ENCODE data around the gene PTH1R.

Gene PTH1R

GRCh38 chr3:46865031-46865507 is 12.5 kb upstream of the PTH1R start:
- DNase-seq: no peak

GRCh38 chr3:46865546-46865945 is 12.0 kb upstream of the PTH1R start:
- DNase-seq: no peak

GRCh38 chr3:46866032-46866595 is 11.4 kb upstream of the PTH1R start:
- DNase-seq: no peak

- DNase-seq: no peak
These were observed 10.6 kb upstream of the PTH1R start for GRCh38 chr3:46866720-46867549.

- no peak for DNase-seq
These were observed 10.0 kb upstream of the PTH1R start for GRCh38 chr3:46867550-46867898.

DNA sequence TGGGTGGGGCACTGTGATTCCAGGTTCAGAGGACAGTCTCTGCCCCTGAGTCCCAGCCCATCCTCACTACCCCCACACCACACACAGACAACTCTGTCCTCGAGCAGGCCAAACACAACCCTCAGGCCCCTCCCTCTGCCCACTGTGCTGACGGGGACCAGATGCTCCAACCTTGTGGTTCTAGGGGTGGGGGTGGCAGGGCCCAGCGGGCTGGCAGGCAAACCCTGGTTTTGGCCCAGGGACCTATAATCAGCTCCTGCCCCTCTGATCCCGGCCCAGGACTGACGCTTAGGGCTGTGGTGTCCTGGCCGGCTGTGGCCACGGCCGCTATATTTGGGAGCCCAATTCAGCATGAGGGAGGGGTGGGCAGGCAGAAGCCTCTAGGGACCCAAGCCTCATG is 9.2 kb upstream of the PTH1R start:
- DNase-seq: no peak

GRCh38 chr3:46868948-46869347 is 8.6 kb upstream of the PTH1R start:
- no peak for DNase-seq

- no peak for DNase-seq
These were observed 8.1 kb upstream of the PTH1R start for GRCh38 chr3:46869440-46869839.

DNA sequence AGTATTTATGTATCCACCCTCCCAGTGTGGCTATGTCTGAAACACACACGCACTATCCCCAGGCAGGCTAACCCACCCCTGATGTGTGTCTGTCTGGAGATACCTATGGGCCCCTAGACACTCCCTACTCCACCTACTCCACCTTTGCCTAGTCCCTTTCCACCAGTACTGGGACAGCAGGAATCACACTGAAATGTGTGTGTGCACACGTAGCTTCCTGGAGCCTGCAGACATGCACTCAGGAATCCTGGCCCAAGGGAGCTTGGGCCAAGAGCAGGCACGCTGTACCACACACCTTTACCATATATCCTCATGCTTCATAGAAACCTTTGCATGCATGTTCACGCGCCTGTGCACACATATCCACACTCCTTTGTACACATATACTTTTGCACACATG is 6.9 kb upstream of the PTH1R start:
- DNase-seq: no peak

- no peak for DNase-seq
These were observed 6.3 kb upstream of the PTH1R start for GRCh38 chr3:46871222-46871621.

GRCh38 chr3:46873521-46873920 is 4.0 kb upstream of the PTH1R start:
- no peak for DNase-seq

DNA sequence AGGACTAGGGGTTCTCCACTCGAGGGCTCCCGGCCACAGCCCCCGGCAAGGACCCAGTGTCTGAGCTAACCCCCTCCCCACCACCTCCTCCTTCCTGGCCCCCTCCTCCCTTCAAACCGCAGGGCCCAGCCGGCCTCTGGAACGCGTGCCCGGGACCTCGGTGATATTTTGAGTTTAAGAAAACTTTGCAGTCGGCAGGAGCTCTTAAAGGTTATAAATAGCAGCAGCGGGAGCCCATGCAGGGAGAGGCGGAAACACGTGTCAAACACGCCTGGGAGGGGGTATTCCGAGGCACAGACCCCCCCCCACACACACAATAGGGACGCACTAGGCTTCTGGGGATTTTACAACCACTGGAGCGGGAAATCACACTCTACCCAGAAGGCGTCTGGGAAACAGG is 3.1 kb upstream of the PTH1R start:
- no peak for DNase-seq

- no peak for DNase-seq
These were observed 2.0 kb upstream of the PTH1R start for GRCh38 chr3:46875560-46875959.

GRCh38 chr3:46876313-46877300 is 914 bp upstream of the PTH1R start:
- no peak for DNase-seq

GRCh38 chr3:46878781-46879436 is 1.4 kb downstream of the PTH1R start:
- no peak for DNase-seq

GRCh38 chr3:46880884-46881595 is 3.5 kb downstream of the PTH1R start:
- DNase-seq: no peak

DNA sequence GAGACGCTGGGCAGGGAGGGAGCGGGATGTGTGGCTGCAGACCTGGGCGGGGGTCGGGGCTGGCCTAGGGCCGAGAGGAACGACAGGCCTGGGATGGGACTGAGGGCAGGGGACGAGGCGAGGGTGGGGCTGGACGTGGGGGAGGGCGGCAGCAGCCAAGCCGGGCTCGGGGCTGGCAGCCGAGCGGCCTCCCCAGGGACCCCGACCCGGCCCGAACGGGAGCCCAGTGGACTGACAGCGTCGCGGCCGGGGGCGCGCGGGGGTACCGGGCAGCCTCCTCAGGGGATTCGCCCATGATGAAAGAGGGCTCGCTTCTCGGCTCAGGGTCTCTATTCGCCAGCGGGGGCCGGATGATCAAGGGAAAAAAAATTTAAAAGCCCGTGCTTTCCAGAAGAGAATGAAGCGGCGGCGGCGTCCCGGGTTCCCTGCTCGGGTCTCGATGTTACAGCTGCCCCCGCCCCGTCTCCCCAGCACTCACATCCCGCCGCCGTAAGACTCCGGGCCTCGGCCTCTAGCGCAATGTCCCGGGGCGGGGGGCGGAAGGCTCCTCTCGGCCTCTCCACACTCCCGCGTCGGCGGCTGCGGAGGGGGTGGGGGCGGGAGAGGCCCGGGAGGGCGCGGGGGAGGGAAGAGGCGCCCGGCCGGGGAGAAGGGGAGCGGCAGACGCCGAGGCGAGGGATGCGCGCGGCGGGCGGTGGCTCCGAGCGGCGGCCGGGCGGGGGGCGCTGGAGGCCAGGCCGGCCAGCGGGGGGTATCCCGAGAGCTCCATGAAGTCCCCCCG is 4.3 kb downstream of the PTH1R start:
- DNase-seq: no peak

DNA sequence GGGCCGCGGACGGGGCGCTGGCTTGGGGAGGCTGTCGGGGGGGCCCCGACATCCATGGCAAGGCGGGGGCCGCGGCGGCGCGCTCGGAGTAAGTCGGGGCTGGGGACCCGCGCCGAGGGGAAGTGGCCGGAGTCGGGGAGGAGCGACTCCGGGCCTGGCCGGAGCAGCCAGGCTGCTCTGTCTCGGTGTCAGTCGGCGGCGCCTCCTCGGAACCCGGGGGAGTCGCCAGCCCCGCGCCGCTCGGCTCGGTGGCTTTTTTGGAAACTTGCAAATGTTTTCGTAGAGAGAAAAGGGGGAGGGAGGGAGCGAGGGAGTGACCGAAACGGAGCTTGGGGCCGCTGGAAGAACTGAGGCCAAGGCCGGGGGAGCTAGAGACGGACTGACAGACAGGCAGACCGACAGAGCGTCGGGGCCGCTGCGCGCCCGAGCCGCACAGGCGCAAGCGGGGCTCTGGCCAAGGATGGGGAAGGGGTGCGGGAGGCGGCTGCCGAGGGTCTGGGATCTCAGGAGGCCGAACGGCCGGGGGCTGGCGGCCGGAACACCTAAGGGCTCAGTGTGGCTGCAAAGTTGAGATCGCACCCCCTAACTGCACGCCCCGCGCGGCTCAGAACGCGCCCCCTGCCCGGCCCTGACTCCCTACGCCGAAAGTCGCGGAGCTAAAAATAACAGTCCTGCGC is 5.0 kb downstream of the PTH1R start:
- DNase-seq: no peak

- no peak for DNase-seq
These were observed 5.7 kb downstream of the PTH1R start for GRCh38 chr3:46883054-46883829.

GRCh38 chr3:46883830-46884185 is 6.3 kb downstream of the PTH1R start:
- no peak for DNase-seq

Measured in NCI-H748 treated with DMSO at 0.1 percent for 48 hours (cell line).